Measurements from ENCODE around the gene XPO5. TPM values are rescaled to one million over a fixed set of nuclear protein-coding genes. Genes with fewer than 3 reads are reported as not detected.

Gene XPO5
- polyA plus RNA-seq, 1 donor (not counting 4 experiments of a cell fraction or from before 2014, with no cell fraction given): 49.9 TPM

- Histone ChIP-seq H3K9me1 (ENCODE audit: control insufficient read depth, extremely low read depth, insufficient read depth, low read length) (no peaks in the 10 kb centered on the region), H2AFZ (ENCODE audit: control insufficient read depth, low read length) (no peak overlapping the region), H3K9ac (ENCODE audit: control insufficient read depth, extremely low read depth, insufficient read depth, low read length) (no peak overlapping the region), H3K27ac (ENCODE audit: control insufficient read depth, insufficient read depth, low read length) (no peak overlapping the region), H3K36me3 (ENCODE audit: control insufficient read depth in 2 of 2, extremely low read depth in 1 of 2, insufficient read depth in 2 of 2, low read length in 2 of 2) (peaks cover 16 to 26% of the 10 kb centered on the region in 2 experiments), H3K4me2 (ENCODE audit: control insufficient read depth, extremely low read depth, insufficient read depth, low read depth, low read length) (no peak overlapping the region), H3K9me3 (ENCODE audit: control insufficient read depth, low read depth, low read length) (no peaks in the 10 kb centered on the region), H3K4me3 (ENCODE audit: control insufficient read depth in 2 of 3, extremely low read depth in 1 of 3, insufficient read depth in 2 of 3, low read depth in 1 of 3, low read length in 3 of 3) (no peak overlapping the region), H3K4me1 (ENCODE audit: control insufficient read depth, extremely low read depth, insufficient read depth, low read length) (peaks cover 3% of the 10 kb centered on the region), H3K79me2 (ENCODE audit: control insufficient read depth, insufficient read depth, low read length) (peaks cover 33% of the 10 kb centered on the region), H3K27me3 (ENCODE audit: control insufficient read depth, extremely low read depth, insufficient read depth, low read length) (no peaks in the 10 kb centered on the region), H4K20me1 (ENCODE audit: control insufficient read depth, extremely low read depth, insufficient read depth, low read length) (no peaks in the 10 kb centered on the region)
- DNase-seq (ENCODE audit: low read depth, low spot score) (no peak), FAIRE-seq (no peak)
- no peak for TF ChIP-seq EZH2 (IDR thresholded peaks at IDR 0.05; ENCODE audit: low read length)
- no peak for TF ChIP-seq CTCF (optimal IDR thresholded peaks at IDR 0.05 in 1 of 3, IDR thresholded peaks at IDR 0.05 in 1 of 3, conservative IDR thresholded peaks at IDR 0.05 in 1 of 3; ENCODE audit: extremely low read depth in 1 of 3, insufficient read depth in 2 of 3, low read length in 3 of 3)
- dilution Hi-C loops (cut with MboI; ENCODE audit: extremely low pct_ligation_motif_present, low sequenced_read_pairs): no loop called here
Observed at GRCh38 chr6:43584892-43585570, 9.2 kb upstream of the XPO5 start.

GRCh38 chr6:43582911-43583310 is 7.1 kb upstream of the XPO5 start:
- H3K27ac ChIP-seq (ENCODE audit: control insufficient read depth, insufficient read depth, low read length): no peak overlapping the region
- H2AFZ ChIP-seq (ENCODE audit: control insufficient read depth, low read length): no peak overlapping the region
- H3K9me3 ChIP-seq (ENCODE audit: control insufficient read depth, low read depth, low read length): no peaks in the 10 kb centered on the region
- TF ChIP-seq EZH2 (IDR thresholded peaks at IDR 0.05; ENCODE audit: low read length) (no peak), CTCF (optimal IDR thresholded peaks at IDR 0.05 in 1 of 3, IDR thresholded peaks at IDR 0.05 in 1 of 3, conservative IDR thresholded peaks at IDR 0.05 in 1 of 3; ENCODE audit: extremely low read depth in 1 of 3, insufficient read depth in 2 of 3, low read length in 3 of 3) (no peak)
- DNase-seq (ENCODE audit: low read depth, low spot score) (no peak), FAIRE-seq (no peak)
- H3K36me3 ChIP-seq (ENCODE audit: control insufficient read depth in 2 of 2, extremely low read depth in 1 of 2, insufficient read depth in 2 of 2, low read length in 2 of 2): peaks cover 14 to 30% of the 10 kb centered on the region in 2 experiments
- no peak overlapping the region for H3K9ac ChIP-seq (ENCODE audit: control insufficient read depth, extremely low read depth, insufficient read depth, low read length)
- no peak overlapping the region for H3K4me3 ChIP-seq (ENCODE audit: control insufficient read depth in 2 of 3, extremely low read depth in 1 of 3, insufficient read depth in 2 of 3, low read depth in 1 of 3, low read length in 3 of 3)
- no peak overlapping the region for H3K4me2 ChIP-seq (ENCODE audit: control insufficient read depth, extremely low read depth, insufficient read depth, low read depth, low read length)
- dilution Hi-C loops (cut with MboI; ENCODE audit: extremely low pct_ligation_motif_present, low sequenced_read_pairs): no loop called here
- H4K20me1 ChIP-seq (ENCODE audit: control insufficient read depth, extremely low read depth, insufficient read depth, low read length): no peaks in the 10 kb centered on the region
- peaks cover 45% of the 10 kb centered on the region for H3K79me2 ChIP-seq (ENCODE audit: control insufficient read depth, insufficient read depth, low read length)
- peaks cover 12% of the 10 kb centered on the region for H3K4me1 ChIP-seq (ENCODE audit: control insufficient read depth, extremely low read depth, insufficient read depth, low read length)
- H3K27me3 ChIP-seq (ENCODE audit: control insufficient read depth, extremely low read depth, insufficient read depth, low read length): no peaks in the 10 kb centered on the region
- H3K9me1 ChIP-seq (ENCODE audit: control insufficient read depth, extremely low read depth, insufficient read depth, low read length): no peaks in the 10 kb centered on the region
